Panc1 (cell line): Measurements from ENCODE around the gene SULF2. TPM values are rescaled to one million over a fixed set of nuclear protein-coding genes. Genes with fewer than 3 reads are reported as not detected.

Experiments used
- ATAC-seq: fragments of 200-7000 bp; cut with Tn5 transposase; 2 replicates; pipeline ENCODE4 v1.9.1; 2020; ENCODE audit warnings: mild to moderate bottlenecking, moderate library complexity
- BruUV-seq: library from RNA; stranded (reverse); fragments of 400-500 nt; replicated peaks from 2 replicates; lab custom pipeline; 2021; lab: Mats Ljungman, UMichigan
- CTCF ChIA-PET: fragments of 300-600 bp; sonication (Branson Sonifier 250); formaldehyde crosslinking; loops from one replicate; lab custom pipeline; 2022; ENCODE audit warnings: antibody characterized with exemption; lab: Charles Lee
- POLR2A ChIA-PET: fragments of 300-600 bp; sonication (Branson Sonifier 250); formaldehyde crosslinking; loops from one replicate; lab custom pipeline; 2022; ENCODE audit warnings: antibody characterized with exemption; lab: Charles Lee
- DNase-seq: peaks from one replicate; pipeline ENCODE4 v3.0.0-alpha.2; 2010; ENCODE audit warnings: low read depth, low spot score
- H3K27ac ChIP-seq: 2 replicates; pipeline ENCODE4 v1.5.1; 2011; ENCODE audit warnings: mild to moderate bottlenecking, low read length, inconsistent platforms
- H3K27me3 ChIP-seq: fragments of 200-500 bp; sonication (Bioruptor generic); 2 replicates; pipeline ENCODE4 v1.6.0; 2014; ENCODE audit warnings: low read length, inconsistent platforms; ENCODE audit not compliant: control insufficient read depth, insufficient read depth
- H3K36me3 ChIP-seq: fragments of 200-500 bp; sonication (Bioruptor generic); 2 replicates; pipeline ENCODE4 v1.5.1; 2014; ENCODE audit warnings: inconsistent platforms, mild to moderate bottlenecking, low read length, moderate library complexity; ENCODE audit not compliant: control insufficient read depth, insufficient read depth
- H3K4me1 ChIP-seq: 2 replicates; pipeline ENCODE4 v1.5.1; 2011; ENCODE audit warnings: inconsistent platforms, mild to moderate bottlenecking, low read length, moderate library complexity; ENCODE audit not compliant: control insufficient read depth, insufficient read depth
- H3K4me3 ChIP-seq, 2 experiments: 2 replicates each; pipeline ENCODE4 v1.5.1; 2011 to 2012; ENCODE audit warnings: low read depth in 2 of 2, low read length in 2 of 2, mild to moderate bottlenecking in 2 of 2, inconsistent platforms in 1 of 2, moderate library complexity in 1 of 2
- H3K9me3 ChIP-seq: fragments of 200-500 bp; sonication (Bioruptor generic); 2 replicates; pipeline ENCODE4 v1.5.1; 2014; ENCODE audit warnings: low read depth, mild to moderate bottlenecking, inconsistent platforms, low read length, moderate library complexity; ENCODE audit not compliant: control insufficient read depth, insufficient read depth
- POLR2AphosphoS5 ChIP-seq: IDR thresholded peaks from 2 replicates; pipeline ENCODE4 v1.6.1; 2012; ENCODE audit warnings: mild to moderate bottlenecking, low read depth, low read length, moderate library complexity
- SIN3A ChIP-seq: IDR thresholded peaks from 2 replicates; pipeline ENCODE4 v1.6.1; 2012; ENCODE audit warnings: low read depth, mild to moderate bottlenecking, low read length, moderate library complexity, borderline replicate concordance; ENCODE audit not compliant: insufficient read depth
- TCF7L2 ChIP-seq: IDR thresholded peaks from 2 replicates; pipeline ENCODE4 v1.6.1; 2011; ENCODE audit warnings: mild to moderate bottlenecking, low read depth, low read length, inconsistent platforms
- in situ Hi-C: cut with HindIII; loops from 2 replicates; pipeline ENCODE4 v1.10.0; 2016; ENCODE audit warnings: low sequenced_read_pairs, low pct_unique_long_range_greater_than_20kb
- intact Hi-C: fragments of 100-400 bp; cut with micrococcal nuclease; formaldehyde crosslinking; loops from one replicate; pipeline ENCODE4 v1.10.0; 2022; ENCODE audit not compliant: unreplicated experiment
- total RNA-seq: library from RNA; stranded (reverse); gene quantifications from one replicate; pipeline ENCODE4 v1.2.1, GENCODE V29; 2021; ENCODE audit not compliant: unreplicated experiment
- TF ChIP-seq, protein P1 (sequence below), 2 experiments: IDR thresholded peaks; 2 replicates each; pipeline ENCODE4 v1.6.1; 2011 to 2012; ENCODE audit warnings: low read depth in 2 of 2, control low read depth in 1 of 2, low read length in 1 of 2, mild to moderate bottlenecking in 1 of 2, moderate library complexity in 1 of 2; ENCODE audit not compliant: insufficient read depth in 1 of 2
- TF ChIP-seq, protein P2 (sequence below): fragments of 450-650 bp; IDR thresholded peaks from 2 replicates; pipeline ENCODE4 v1.5.1; 2017; ENCODE audit warnings: mild to moderate bottlenecking

The SULF2 gene
- total RNA-seq, 1 experiment from 2014 or later: 1.4 TPM

DNA sequence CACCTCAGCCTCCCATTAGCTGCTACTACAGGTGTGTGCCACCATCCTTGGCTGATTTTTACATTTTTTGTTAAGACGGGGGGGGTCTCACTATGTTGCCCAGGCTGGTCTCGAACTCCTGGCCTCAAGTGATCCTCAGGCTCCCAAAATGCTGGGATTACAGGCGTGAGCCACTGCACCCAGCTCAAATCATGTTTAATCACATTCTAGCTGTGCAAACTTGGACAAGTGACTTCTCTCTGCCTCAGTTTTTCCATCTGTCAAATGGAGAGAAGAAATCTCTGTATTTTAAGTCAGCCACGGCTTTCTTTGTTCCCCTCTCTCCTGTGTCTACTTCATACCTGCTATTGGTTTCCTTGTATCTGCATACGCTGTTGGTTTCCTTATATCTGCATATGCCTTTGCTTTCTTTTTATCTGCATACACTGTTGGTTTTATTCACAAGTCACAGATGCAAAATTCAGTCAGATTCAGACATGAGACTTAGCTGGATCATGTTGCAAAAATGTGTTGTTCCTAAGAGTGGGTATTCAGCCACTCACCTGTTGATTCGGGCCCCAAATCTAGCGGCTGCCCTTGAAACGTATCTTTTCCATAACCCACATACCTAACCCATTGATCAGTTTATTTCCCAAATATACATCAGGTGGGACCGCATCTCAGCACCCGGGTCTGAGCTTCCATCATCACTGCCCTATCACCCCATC lies 30.2 kb downstream of the SULF2 start:
- intact Hi-C loops (no loop called here), in situ Hi-C loops (no loop called here)
- H3K4me3 ChIP-seq: no peak overlapping the region
- DNase-seq: no peak
- no TSS peak for BruUV-seq
- H3K9me3 ChIP-seq: no peaks in the 10 kb centered on the region
- H3K4me1 ChIP-seq: no peaks in the 10 kb centered on the region; the same call in 1 of the 2 replicates
- no peak for ATAC-seq
- no peaks in the 10 kb centered on the region for H3K36me3 ChIP-seq
- CTCF ChIA-PET: interaction anchor here (0.5 kb wide), 1 partner anchor 1203 kb away, joined by 3 read pairs; no protein-coding TSS in a partner anchor
- no peak for TF ChIP-seq TCF7L2
- no peak for TF ChIP-seq POLR2AphosphoS5
- TF ChIP-seq, protein P1, sequence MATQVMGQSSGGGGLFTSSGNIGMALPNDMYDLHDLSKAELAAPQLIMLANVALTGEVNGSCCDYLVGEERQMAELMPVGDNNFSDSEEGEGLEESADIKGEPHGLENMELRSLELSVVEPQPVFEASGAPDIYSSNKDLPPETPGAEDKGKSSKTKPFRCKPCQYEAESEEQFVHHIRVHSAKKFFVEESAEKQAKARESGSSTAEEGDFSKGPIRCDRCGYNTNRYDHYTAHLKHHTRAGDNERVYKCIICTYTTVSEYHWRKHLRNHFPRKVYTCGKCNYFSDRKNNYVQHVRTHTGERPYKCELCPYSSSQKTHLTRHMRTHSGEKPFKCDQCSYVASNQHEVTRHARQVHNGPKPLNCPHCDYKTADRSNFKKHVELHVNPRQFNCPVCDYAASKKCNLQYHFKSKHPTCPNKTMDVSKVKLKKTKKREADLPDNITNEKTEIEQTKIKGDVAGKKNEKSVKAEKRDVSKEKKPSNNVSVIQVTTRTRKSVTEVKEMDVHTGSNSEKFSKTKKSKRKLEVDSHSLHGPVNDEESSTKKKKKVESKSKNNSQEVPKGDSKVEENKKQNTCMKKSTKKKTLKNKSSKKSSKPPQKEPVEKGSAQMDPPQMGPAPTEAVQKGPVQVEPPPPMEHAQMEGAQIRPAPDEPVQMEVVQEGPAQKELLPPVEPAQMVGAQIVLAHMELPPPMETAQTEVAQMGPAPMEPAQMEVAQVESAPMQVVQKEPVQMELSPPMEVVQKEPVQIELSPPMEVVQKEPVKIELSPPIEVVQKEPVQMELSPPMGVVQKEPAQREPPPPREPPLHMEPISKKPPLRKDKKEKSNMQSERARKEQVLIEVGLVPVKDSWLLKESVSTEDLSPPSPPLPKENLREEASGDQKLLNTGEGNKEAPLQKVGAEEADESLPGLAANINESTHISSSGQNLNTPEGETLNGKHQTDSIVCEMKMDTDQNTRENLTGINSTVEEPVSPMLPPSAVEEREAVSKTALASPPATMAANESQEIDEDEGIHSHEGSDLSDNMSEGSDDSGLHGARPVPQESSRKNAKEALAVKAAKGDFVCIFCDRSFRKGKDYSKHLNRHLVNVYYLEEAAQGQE (IDR thresholded peaks at IDR 0.05; ENCODE audit: insufficient read depth in 1 of 2, low read depth in 2 of 2, low read length in 1 of 2): no peak
- TF ChIP-seq, protein P2, sequence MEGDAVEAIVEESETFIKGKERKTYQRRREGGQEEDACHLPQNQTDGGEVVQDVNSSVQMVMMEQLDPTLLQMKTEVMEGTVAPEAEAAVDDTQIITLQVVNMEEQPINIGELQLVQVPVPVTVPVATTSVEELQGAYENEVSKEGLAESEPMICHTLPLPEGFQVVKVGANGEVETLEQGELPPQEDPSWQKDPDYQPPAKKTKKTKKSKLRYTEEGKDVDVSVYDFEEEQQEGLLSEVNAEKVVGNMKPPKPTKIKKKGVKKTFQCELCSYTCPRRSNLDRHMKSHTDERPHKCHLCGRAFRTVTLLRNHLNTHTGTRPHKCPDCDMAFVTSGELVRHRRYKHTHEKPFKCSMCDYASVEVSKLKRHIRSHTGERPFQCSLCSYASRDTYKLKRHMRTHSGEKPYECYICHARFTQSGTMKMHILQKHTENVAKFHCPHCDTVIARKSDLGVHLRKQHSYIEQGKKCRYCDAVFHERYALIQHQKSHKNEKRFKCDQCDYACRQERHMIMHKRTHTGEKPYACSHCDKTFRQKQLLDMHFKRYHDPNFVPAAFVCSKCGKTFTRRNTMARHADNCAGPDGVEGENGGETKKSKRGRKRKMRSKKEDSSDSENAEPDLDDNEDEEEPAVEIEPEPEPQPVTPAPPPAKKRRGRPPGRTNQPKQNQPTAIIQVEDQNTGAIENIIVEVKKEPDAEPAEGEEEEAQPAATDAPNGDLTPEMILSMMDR: no peak
- no peak for TF ChIP-seq SIN3A
- H3K27ac ChIP-seq: no peak overlapping the region
- POLR2A ChIA-PET: no interaction called here
- H3K27me3 ChIP-seq: no peaks in the 10 kb centered on the region; the same call in 1 of the 2 replicates

DNA sequence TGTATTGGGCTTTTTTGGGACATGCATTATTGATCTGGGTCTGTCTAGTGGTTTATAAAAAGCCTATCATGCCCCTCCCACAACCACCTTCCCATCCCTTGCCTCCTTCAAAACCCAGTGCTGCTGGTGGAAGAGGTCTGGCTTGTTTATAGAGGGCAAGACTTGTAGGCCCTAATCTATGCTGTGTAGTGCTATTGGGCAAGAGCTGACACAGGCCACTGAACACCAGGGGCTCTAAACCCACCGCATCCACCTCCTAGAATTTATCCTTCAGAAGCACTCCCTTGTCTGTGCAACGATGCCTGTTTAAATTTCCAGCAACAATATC lies 30.9 kb downstream of the SULF2 start:
- Histone ChIP-seq H3K27me3 (peaks cover 1% of the 10 kb centered on the region), H3K36me3 (no peaks in the 10 kb centered on the region), H3K27ac (no peak overlapping the region), H3K4me3 (no peak overlapping the region), H3K9me3 (no peaks in the 10 kb centered on the region), H3K4me1 (no peaks in the 10 kb centered on the region)
- no TSS peak for BruUV-seq
- ChIA-PET POLR2A (no interaction called here), CTCF (no interaction called here)
- ATAC-seq: no peak
- no peak for DNase-seq
- TF ChIP-seq TCF7L2 (no peak), POLR2AphosphoS5 (no peak), SIN3A (no peak)
- TF ChIP-seq, protein P1 (IDR thresholded peaks at IDR 0.05; ENCODE audit: insufficient read depth in 1 of 2, low read depth in 2 of 2, low read length in 1 of 2): no peak
- TF ChIP-seq, protein P2: no peak
- in situ Hi-C loops (no loop called here), intact Hi-C loops (no loop called here)
